Stimulated activated naive B cell treated with anti-CD40 and anti-IgM and Interleukin-4, amounts not matched to agents 10 μg/mL and 1 μg/mL and 100 μg/mL, for 72 hours (primary cell): ENCODE measurements around the gene SMG6.
"Not testable (repeated sequence)": the region's sequence is repeated elsewhere in the genome, so short reads cannot be mapped to it uniquely, and the experiment has no call there.

Experiments used
- ATAC-seq, 2 donors: fragments of 150-1000 bp; cut with Tn5 transposase; replicated peaks; 2 replicates each; pipeline ENCODE4 v1.10.0; 2021; ENCODE audit warnings: moderate library complexity in 1 of 2
- DNase-seq: peaks from one replicate; pipeline ENCODE4 v3.0.0; 2021
- H3K27ac Mint-ChIP-seq: one replicate; pipeline ENCODE4 v1.8.0; 2022; ENCODE audit warnings: mild to moderate bottlenecking, mixed read lengths
- H3K27me3 Mint-ChIP-seq, 2 donors: one replicate each; pipeline ENCODE4 v1.8.0; 2022; ENCODE audit warnings: mixed read lengths in 2 of 2
- H3K36me3 Mint-ChIP-seq, 2 donors: one replicate each; pipeline ENCODE4 v1.8.0; 2022; ENCODE audit warnings: mixed read lengths in 2 of 2, mild to moderate bottlenecking in 1 of 2
- H3K4me1 Mint-ChIP-seq, 2 donors: one replicate each; pipeline ENCODE4 v1.8.0; 2022; ENCODE audit warnings: mixed read lengths in 2 of 2, mild to moderate bottlenecking in 1 of 2
- H3K4me3 Mint-ChIP-seq, 2 donors: one replicate each; pipeline ENCODE4 v1.8.0; 2022; ENCODE audit warnings: mild to moderate bottlenecking in 2 of 2, mixed read lengths in 2 of 2, moderate library complexity in 1 of 2
- H3K9me3 Mint-ChIP-seq, 2 donors: one replicate each; pipeline ENCODE4 v1.8.0; 2022; ENCODE audit warnings: mixed read lengths in 2 of 2, mild to moderate bottlenecking in 1 of 2

SMG6 gene

DNA sequence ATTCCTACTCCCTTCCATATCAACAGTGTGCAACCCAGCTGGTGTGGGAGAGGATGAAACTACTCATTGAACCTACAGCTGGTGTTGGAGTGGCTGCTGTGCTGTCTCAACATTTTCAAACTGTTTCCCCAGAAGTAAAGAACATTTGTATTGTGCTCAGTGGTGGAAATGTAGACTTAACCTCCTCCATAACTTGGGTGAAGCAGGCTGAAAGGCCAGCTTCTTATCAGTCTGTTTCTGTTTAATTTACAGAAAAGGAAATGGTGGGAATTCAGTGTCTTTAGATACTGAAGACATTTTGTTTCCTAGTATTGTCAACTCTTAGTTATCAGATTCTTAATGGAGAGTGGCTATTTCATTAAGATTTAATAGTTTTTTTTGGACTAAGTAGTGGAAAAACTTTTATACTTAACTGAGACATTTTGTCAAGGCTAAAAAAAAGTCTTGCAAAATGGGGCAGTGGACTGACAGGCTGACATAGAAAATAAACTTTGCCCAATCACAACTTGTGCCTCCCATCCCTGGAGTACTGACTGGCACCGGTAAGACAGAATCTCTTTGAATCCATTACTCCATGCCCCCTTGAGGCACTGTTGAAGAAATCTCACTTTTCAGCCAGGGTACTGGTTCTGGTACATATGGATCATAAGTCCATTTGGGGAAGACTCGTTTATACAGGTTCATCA lies 20.2 kb upstream of the SMG6 start:
- H3K36me3 Mint-ChIP-seq = peaks cover 37 to 47% of the 10 kb centered on the region in 2 donors

DNA sequence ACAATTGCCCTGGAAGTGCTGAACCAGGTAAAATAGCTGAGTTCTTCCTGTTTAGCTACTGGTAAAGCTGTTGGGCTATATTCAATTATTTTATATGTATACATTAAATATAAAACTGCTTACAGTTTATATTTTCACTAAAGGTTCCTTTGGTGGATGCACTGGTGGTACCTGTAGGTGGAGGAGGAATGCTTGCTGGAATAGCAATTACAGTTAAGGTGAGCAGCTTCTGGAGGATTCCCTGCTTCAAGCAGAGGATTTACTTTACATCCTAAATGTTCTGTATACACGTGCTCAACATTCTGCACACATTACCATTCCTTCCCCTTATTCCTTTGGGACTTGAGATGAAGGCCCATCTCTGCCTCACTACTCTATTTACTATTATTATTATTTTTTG lies 17.8 kb upstream of the SMG6 start:
- ATAC-seq (no peak), DNase-seq (no peak)
- H3K4me3 Mint-ChIP-seq = no peak overlapping the region
- no peaks in the 10 kb centered on the region for H3K9me3 Mint-ChIP-seq
- peaks cover 1 to 11% of the 10 kb centered on the region in 2 donors for H3K4me1 Mint-ChIP-seq
- H3K36me3 Mint-ChIP-seq = peaks cover 34 to 45% of the 10 kb centered on the region in 2 donors
- H3K27me3 Mint-ChIP-seq = no peaks in the 10 kb centered on the region
- H3K27ac Mint-ChIP-seq = no peak overlapping the region

More for the DNA sequence above, 20.2 kb upstream of the SMG6 start:
- H3K27ac Mint-ChIP-seq = no peak overlapping the region
- no peaks in the 10 kb centered on the region for H3K9me3 Mint-ChIP-seq
- H3K4me3 Mint-ChIP-seq = no peak overlapping the region
- ATAC-seq = no peak
- peaks cover 1 to 10% of the 10 kb centered on the region in 2 donors for H3K4me1 Mint-ChIP-seq
- no peaks in the 10 kb centered on the region for H3K27me3 Mint-ChIP-seq
- no peak for DNase-seq

DNA sequence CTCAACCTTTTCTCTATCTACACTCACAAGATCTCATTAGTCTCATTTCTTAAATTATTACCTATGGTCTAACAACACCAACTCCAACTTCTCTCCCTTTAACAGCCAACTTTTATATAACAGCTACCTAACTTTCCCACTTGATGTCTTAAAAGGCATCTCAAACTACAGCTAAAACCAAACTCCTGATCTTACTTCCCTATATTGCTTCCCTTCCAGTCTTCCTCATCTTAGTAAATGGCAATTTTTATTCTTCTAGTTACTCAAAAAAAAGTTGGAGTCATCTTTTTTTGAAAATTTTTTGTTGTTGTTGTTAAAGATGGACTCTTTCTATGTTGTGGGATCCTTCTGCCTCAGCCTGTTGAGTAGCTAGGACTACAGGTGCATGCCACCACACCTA lies 15.5 kb upstream of the SMG6 start:
- DNase-seq (no peak), ATAC-seq (peak in 1 of 2 donors; percentile 8)
- Mint-ChIP-seq H3K27ac (peak overlapping the region; percentile 1), H3K36me3 (peaks cover 24 to 34% of the 10 kb centered on the region in 2 donors), H3K9me3 (no peaks in the 10 kb centered on the region), H3K4me1 (peaks cover 1 to 11% of the 10 kb centered on the region in 2 donors), H3K4me3 (no peak overlapping the region), H3K27me3 (no peaks in the 10 kb centered on the region)

DNA sequence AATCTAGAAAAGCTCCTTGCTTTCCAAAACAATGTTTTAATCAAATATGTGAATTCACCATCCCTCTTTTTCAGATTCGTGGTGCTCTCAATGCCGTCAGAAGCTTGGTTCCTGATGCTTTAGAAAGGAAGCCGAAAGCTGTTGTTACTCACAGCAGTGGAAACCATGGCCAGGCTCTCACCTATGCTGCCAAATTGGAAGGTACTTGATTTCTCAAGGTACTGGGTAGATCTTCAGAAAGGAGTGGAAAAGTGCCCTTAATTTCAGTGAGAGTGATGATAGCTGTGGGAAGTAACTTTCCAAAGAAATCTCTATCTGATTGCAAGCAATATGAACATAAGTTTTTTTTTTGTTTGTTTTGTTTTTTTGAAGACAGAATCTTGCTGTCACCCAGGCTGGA lies 14.2 kb upstream of the SMG6 start:
- no peak for DNase-seq
- no peaks in the 10 kb centered on the region for H3K27me3 Mint-ChIP-seq
- ATAC-seq = no peak
- peaks cover 1 to 11% of the 10 kb centered on the region in 2 donors for H3K4me1 Mint-ChIP-seq
- H3K27ac Mint-ChIP-seq = no peak overlapping the region
- H3K4me3 Mint-ChIP-seq = no peak overlapping the region
- H3K9me3 Mint-ChIP-seq = no peaks in the 10 kb centered on the region
- H3K36me3 Mint-ChIP-seq = peaks cover 13 to 22% of the 10 kb centered on the region in 2 donors

DNA sequence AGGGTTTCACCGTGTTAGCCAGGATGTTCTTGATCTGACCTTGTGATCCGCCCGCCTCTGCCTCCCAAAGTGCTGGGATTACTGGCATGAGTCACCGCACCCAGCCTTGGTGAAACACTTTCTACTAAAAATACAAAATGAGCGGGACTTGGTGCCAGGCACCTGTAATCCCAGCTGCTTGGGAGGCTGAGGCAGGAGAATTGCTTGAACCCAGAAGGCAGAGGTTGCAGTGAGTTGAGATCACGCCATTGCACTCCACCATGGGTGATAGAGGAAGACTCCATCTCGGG lies 13.3 kb upstream of the SMG6 start:
- Mint-ChIP-seq H3K36me3 (peaks cover 9 to 15% of the 10 kb centered on the region in 2 donors), H3K4me1 (peaks cover 1 to 11% of the 10 kb centered on the region in 2 donors)
- DNase-seq, H3K27me3 Mint-ChIP-seq, H3K4me3 Mint-ChIP-seq, H3K9me3 Mint-ChIP-seq, ATAC-seq, H3K27ac Mint-ChIP-seq: not testable (repeated sequence)

- no peak overlapping the region for H3K27ac Mint-ChIP-seq
- DNase-seq = no peak
- H3K27me3 Mint-ChIP-seq = no peaks in the 10 kb centered on the region
- ATAC-seq = no peak
- H3K9me3 Mint-ChIP-seq = no peaks in the 10 kb centered on the region
- H3K4me1 Mint-ChIP-seq = peaks cover 3 to 6% of the 10 kb centered on the region in 2 donors
- no peak overlapping the region for H3K4me3 Mint-ChIP-seq
- peaks cover 5 to 7% of the 10 kb centered on the region in 2 donors for H3K36me3 Mint-ChIP-seq
Measured at GRCh38 chr17:2312736-2313135, 9.2 kb upstream of the SMG6 start.

DNA sequence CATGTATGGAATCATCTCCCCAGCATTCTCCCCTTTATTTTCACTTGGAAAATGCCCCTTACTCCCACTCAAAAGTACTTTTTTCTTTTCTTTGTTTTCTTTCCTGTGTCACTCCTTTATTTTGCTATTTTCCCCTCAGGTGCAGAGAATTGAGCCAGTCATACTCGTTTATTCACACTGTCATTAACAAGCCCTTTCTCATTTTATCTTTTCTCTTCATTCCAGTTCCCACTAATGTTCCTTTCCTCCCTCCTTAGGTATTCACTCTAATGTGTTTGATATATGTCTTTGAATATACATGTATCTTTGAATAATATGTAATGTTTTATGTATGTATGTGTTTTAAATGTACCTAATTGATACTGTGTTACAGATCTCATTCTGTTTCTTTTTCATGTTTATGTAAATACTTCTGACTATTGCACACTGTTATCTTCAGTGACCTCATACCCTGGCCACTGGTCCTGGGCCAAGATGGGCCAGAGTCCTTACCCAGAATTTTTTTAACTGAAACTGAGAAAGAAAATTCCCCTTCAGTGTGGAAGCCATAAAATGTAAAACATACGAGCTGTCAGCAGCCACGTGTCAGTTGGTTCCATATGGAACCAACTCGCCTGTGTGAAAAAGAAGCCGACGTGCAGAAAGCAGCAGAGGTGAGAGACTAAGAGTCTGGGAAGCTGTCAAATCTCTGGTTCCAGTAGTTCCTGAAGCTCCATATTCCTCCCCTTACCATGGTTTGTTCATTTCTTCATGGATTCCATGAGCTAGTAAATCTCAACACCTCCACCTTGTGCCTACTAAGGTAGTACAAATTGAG lies 6.0 kb upstream of the SMG6 start:
- no peak overlapping the region for H3K4me3 Mint-ChIP-seq
- ATAC-seq (no peak), DNase-seq (no peak)
- H3K9me3 Mint-ChIP-seq = no peaks in the 10 kb centered on the region
- no peak overlapping the region for H3K27ac Mint-ChIP-seq
- peaks cover 7 to 23% of the 10 kb centered on the region in 2 donors for H3K4me1 Mint-ChIP-seq
- no peaks in the 10 kb centered on the region for H3K27me3 Mint-ChIP-seq
- H3K36me3 Mint-ChIP-seq = peaks cover 14 to 23% of the 10 kb centered on the region in 2 donors

DNA sequence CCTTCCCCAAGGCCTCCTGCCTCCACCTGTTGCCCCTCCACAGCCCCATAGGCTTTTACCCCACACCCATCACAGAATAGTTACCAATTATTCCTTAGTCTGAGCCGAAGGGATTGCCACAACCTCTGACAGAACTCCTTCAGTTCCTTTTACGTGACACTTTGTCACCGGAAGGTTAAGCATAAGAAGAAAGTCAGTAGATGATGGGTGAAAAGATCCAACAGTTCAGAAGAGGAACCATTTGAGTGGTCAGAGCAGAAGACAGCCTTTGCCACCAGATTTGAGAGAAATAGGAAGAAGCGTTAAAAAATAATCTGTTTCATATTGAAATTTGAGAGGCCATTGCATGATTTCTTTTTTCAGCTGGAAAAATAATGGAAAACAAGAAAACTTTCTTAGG lies 1.3 kb upstream of the SMG6 start:
- H3K27ac Mint-ChIP-seq = peak overlapping the region; percentile 73

DNA sequence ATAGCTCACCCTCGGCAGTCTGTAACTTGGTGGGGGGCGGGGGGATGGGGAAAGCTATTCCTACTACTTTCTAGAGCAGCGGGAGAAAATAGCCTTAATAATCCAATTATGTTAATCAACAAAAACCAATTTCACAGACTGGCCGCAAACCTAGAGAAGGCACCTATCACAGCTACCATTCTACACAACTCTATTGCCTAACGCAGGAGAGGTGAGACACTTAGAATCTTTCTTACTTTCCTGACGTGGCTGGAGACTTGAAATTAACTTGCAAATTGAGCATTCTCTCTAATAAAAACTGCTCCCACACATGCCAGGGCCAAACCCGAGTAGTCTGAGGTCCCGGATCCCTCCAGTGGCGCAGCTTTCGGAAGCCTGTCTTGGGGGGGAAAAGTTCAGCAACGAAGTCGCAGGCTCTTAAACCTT lies 794 bp downstream of the SMG6 start:
- H3K27me3 Mint-ChIP-seq = no peaks in the 10 kb centered on the region
- peak overlapping the region; percentile 88 to 91 for H3K4me3 Mint-ChIP-seq
- ATAC-seq = peak in 1 of 2 donors; percentile 2
- H3K27ac Mint-ChIP-seq = peak overlapping the region; percentile 89
- no peak for DNase-seq
- H3K9me3 Mint-ChIP-seq = no peaks in the 10 kb centered on the region
- H3K36me3 Mint-ChIP-seq = peaks cover 21 to 28% of the 10 kb centered on the region in 2 donors
- peaks cover 5 to 51% of the 10 kb centered on the region in 2 donors for H3K4me1 Mint-ChIP-seq

More for the DNA sequence above, 1.3 kb upstream of the SMG6 start:
- no peaks in the 10 kb centered on the region for H3K27me3 Mint-ChIP-seq
- no peak for ATAC-seq
- peaks cover 7 to 52% of the 10 kb centered on the region in 2 donors for H3K4me1 Mint-ChIP-seq
- H3K36me3 Mint-ChIP-seq = peaks cover 18 to 26% of the 10 kb centered on the region in 2 donors
- no peak for DNase-seq
- H3K4me3 Mint-ChIP-seq = peak overlapping the region; percentile 51 to 91
- no peaks in the 10 kb centered on the region for H3K9me3 Mint-ChIP-seq

GRCh38 chr17:2299756-2300155 lies 3.8 kb downstream of the SMG6 start:
- peaks cover 34 to 36% of the 10 kb centered on the region in 2 donors for H3K36me3 Mint-ChIP-seq
- peaks cover 15 to 51% of the 10 kb centered on the region in 2 donors for H3K4me1 Mint-ChIP-seq

DNA sequence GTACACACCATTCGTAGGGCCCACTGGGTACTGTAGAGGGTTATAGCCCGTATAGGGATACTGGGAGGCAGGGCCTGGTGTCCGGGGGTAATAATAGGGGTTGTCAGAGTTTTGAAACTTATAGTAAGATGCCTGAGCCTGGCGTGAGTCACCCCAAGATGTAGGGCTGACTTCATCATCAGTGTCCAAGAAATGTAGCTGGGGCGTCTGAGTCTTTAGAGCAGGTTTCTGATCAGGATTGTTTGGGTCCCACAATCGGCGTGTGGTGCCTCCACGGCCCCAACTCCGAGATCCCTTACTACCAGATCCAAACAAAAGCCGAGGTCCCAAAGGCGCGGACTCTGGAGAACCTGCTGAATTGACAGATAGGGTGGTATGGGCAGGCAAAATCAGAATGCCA lies 4.4 kb downstream of the SMG6 start:
- Mint-ChIP-seq H3K4me1 (peaks cover 15 to 48% of the 10 kb centered on the region in 2 donors), H3K27ac (no peak overlapping the region), H3K27me3 (no peaks in the 10 kb centered on the region), H3K36me3 (peaks cover 40 to 41% of the 10 kb centered on the region in 2 donors), H3K4me3 (no peak overlapping the region), H3K9me3 (no peaks in the 10 kb centered on the region)
- ATAC-seq (no peak), DNase-seq (no peak)

More at GRCh38 chr17:2299756-2300155, 3.8 kb downstream of the SMG6 start:
- ATAC-seq (no peak), DNase-seq (no peak)
- Mint-ChIP-seq H3K27ac (peak overlapping the region; percentile 65), H3K9me3 (no peaks in the 10 kb centered on the region), H3K4me3 (no peak overlapping the region), H3K27me3 (no peaks in the 10 kb centered on the region)

DNA sequence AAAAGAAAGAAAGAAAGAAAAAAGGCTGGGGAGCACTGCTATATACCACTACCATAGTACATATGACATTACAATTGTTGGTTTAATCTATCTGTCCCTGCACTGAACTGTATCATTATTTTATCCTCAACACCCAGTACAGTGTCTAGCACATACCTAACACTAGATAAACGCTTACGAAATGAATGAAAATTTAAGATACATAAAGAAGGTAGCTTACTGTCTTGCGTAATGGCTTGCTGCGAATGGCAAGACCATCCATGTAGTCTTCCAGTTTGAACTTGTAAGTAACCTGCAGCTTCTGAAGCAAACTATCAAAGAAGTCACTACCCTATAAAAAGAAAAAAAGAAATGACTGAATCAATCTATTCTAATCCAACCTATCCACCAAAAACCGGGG lies 6.6 kb downstream of the SMG6 start:
- no peak for DNase-seq
- Mint-ChIP-seq H3K9me3 (no peaks in the 10 kb centered on the region), H3K27ac (no peak overlapping the region), H3K4me1 (peaks cover 15 to 37% of the 10 kb centered on the region in 2 donors), H3K36me3 (peaks cover 46 to 52% of the 10 kb centered on the region in 2 donors), H3K4me3 (no peak overlapping the region), H3K27me3 (no peaks in the 10 kb centered on the region)
- no peak for ATAC-seq

- H3K4me3 Mint-ChIP-seq = no peak overlapping the region
Measured at GRCh38 chr17:2295575-2295974, 8.0 kb downstream of the SMG6 start.

DNA sequence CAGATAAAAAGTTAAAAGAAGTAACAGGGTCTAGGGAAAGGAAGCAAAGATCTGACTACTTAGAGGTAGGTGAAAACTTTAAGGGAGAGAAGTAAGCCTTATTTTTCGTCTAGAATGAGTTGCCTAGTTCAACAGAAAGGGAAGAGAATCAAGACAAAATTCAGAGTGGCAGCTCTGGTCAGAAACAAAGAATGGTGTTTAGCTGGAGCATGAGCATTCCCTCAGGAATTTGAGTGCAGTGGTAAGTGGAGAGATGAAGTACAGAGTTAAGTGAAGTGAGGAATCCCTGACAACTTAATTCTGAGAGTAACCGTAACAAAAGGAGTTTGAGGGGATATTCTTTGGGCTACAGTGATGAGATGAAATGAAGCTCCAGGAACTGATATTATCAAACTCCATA lies 11.5 kb downstream of the SMG6 start:
- H3K4me3 Mint-ChIP-seq = no peak overlapping the region
- H3K4me1 Mint-ChIP-seq = peaks cover 18 to 32% of the 10 kb centered on the region in 2 donors
- H3K27me3 Mint-ChIP-seq = no peaks in the 10 kb centered on the region
- no peak overlapping the region for H3K27ac Mint-ChIP-seq
- peaks cover 51 to 62% of the 10 kb centered on the region in 2 donors for H3K36me3 Mint-ChIP-seq
- DNase-seq (no peak), ATAC-seq (no peak)
- H3K9me3 Mint-ChIP-seq = no peaks in the 10 kb centered on the region

More at GRCh38 chr17:2295575-2295974, 8.0 kb downstream of the SMG6 start:
- DNase-seq (no peak), ATAC-seq (peak; percentile 38 to 39)
- H3K36me3 Mint-ChIP-seq = peaks cover 54 to 65% of the 10 kb centered on the region in 2 donors
- peaks cover 15 to 24% of the 10 kb centered on the region in 2 donors for H3K4me1 Mint-ChIP-seq
- no peaks in the 10 kb centered on the region for H3K27me3 Mint-ChIP-seq
- H3K27ac Mint-ChIP-seq = peak overlapping the region; percentile 10
- H3K9me3 Mint-ChIP-seq = no peaks in the 10 kb centered on the region
